GM19193 (cell line): ENCODE results near the gene CCL3.

Experiments used
- POLR2A ChIP-seq: IDR thresholded peaks from 4 replicates; pipeline ENCODE4 v1.6.1; 2011; ENCODE audit not compliant: insufficient read depth, insufficient read length; ENCODE audit errors: extremely low read depth

The CCL3 gene

GRCh38 chr17:36089888-36090836 is at the start of gene CCL3:
TSS of gene CCL3 (minus strand) at chr17:36090143. CDS start at chr17:36090058, 85 bp downstream.
- TF ChIP-seq POLR2A = peak; percentile 98

- no peak for TF ChIP-seq POLR2A
Observed at GRCh38 chr17:36136439-36136838, 46.5 kb upstream of the CCL3 start.

- no peak for TF ChIP-seq POLR2A
Observed at GRCh38 chr17:36136036-36136435, 46.1 kb upstream of the CCL3 start.

- no peak for TF ChIP-seq POLR2A
Observed at GRCh38 chr17:36135465-36135864, 45.5 kb upstream of the CCL3 start.

- TF ChIP-seq POLR2A = no peak
Observed at GRCh38 chr17:36133602-36134236, 43.8 kb upstream of the CCL3 start.

GRCh38 chr17:36132421-36132831 is 42.5 kb upstream of the CCL3 start:
- no peak for TF ChIP-seq POLR2A

- no peak for TF ChIP-seq POLR2A
Observed at GRCh38 chr17:36131931-36132330, 42.0 kb upstream of the CCL3 start.

GRCh38 chr17:36131421-36131820 is 41.5 kb upstream of the CCL3 start:
- no peak for TF ChIP-seq POLR2A

GRCh38 chr17:36130346-36130745 is 40.4 kb upstream of the CCL3 start:
- no peak for TF ChIP-seq POLR2A

GRCh38 chr17:36129616-36130015 is 39.7 kb upstream of the CCL3 start:
- TF ChIP-seq POLR2A = no peak

GRCh38 chr17:36128411-36128978 is 38.6 kb upstream of the CCL3 start:
- no peak for TF ChIP-seq POLR2A

- TF ChIP-seq POLR2A = no peak
Observed at GRCh38 chr17:36127911-36128310, 38.0 kb upstream of the CCL3 start.

GRCh38 chr17:36127199-36127893 is 37.4 kb upstream of the CCL3 start:
- TF ChIP-seq POLR2A = no peak

GRCh38 chr17:36124879-36125824 is 35.2 kb upstream of the CCL3 start:
- TF ChIP-seq POLR2A = no peak
